HG03196 (cell line): ENCODE data around the gene CKMT1A.
A peak's percentile ranks its signal among the peaks of the same experiment; 100 is the strongest.
"Not testable (repeated sequence)": the region's sequence is repeated elsewhere in the genome, so short reads cannot be mapped to it uniquely, and the experiment has no call there.

Source experiments
- ATAC-seq: cut with Tn5 transposase; IDR thresholded peaks from one replicate; pipeline ENCODE4 v1.9.1; 2021; ENCODE audit not compliant: unreplicated experiment

The CKMT1A gene

GRCh38 chr15:43693148-43694022 lies at the start of gene CKMT1A:
CKMT1A (plus strand) TSS chr15:43693859; CDS start chr15:43694051, 192 bp downstream.
- ATAC-seq = not testable (repeated sequence)

- ATAC-seq = no peak
Measured at GRCh38 chr15:43648649-43649429, 44.8 kb upstream of the CKMT1A start, which contains the start of gene CATSPER2. CATSPER2 (minus strand) TSS chr15:43648844; CDS start chr15:43648061, 783 bp downstream.

- not testable (repeated sequence) for ATAC-seq
Measured at GRCh38 chr15:43649430-43649926, 44.2 kb upstream of the CKMT1A start.

GRCh38 chr15:43659727-43660126 lies 33.9 kb upstream of the CKMT1A start:
- ATAC-seq = not testable (repeated sequence)

GRCh38 chr15:43662293-43662692 lies 31.4 kb upstream of the CKMT1A start:
- ATAC-seq = not testable (repeated sequence)

GRCh38 chr15:43663333-43663732 lies 30.3 kb upstream of the CKMT1A start:
- not testable (repeated sequence) for ATAC-seq

- ATAC-seq = not testable (repeated sequence)
Measured at GRCh38 chr15:43666177-43666576, 27.5 kb upstream of the CKMT1A start.

GRCh38 chr15:43674175-43674574 lies 19.5 kb upstream of the CKMT1A start:
- not testable (repeated sequence) for ATAC-seq

GRCh38 chr15:43689604-43690301 lies 3.9 kb upstream of the CKMT1A start:
- ATAC-seq = peak; percentile 94

- ATAC-seq = not testable (repeated sequence)
Measured at GRCh38 chr15:43692679-43693078, 980 bp upstream of the CKMT1A start.

GRCh38 chr15:43702174-43702573 lies 8.5 kb downstream of the CKMT1A start:
- no peak for ATAC-seq

- ATAC-seq = no peak
Measured at GRCh38 chr15:43702701-43703424, 9.2 kb downstream of the CKMT1A start.

- not testable (repeated sequence) for ATAC-seq
Measured at GRCh38 chr15:43710431-43711131, 16.9 kb downstream of the CKMT1A start.

- ATAC-seq = no peak
Measured at GRCh38 chr15:43723151-43723550, 29.5 kb downstream of the CKMT1A start.

GRCh38 chr15:43726306-43726705 lies 32.6 kb downstream of the CKMT1A start:
- not testable (repeated sequence) for ATAC-seq

GRCh38 chr15:43728053-43728725 lies 34.5 kb downstream of the CKMT1A start:
- not testable (repeated sequence) for ATAC-seq

- ATAC-seq = no peak
Measured at GRCh38 chr15:43735416-43735815, 41.8 kb downstream of the CKMT1A start.

- peak; percentile 75 for ATAC-seq
Measured at GRCh38 chr15:43746245-43746902, 52.7 kb downstream of the CKMT1A start, which contains the start of gene PDIA3. PDIA3 (plus strand) TSS chr15:43746438; CDS start chr15:43746540, 102 bp downstream.
